ENCODE results near the gene NUP62.
A peak's percentile ranks its signal among the peaks of the same experiment; 100 is the strongest.

DNA sequence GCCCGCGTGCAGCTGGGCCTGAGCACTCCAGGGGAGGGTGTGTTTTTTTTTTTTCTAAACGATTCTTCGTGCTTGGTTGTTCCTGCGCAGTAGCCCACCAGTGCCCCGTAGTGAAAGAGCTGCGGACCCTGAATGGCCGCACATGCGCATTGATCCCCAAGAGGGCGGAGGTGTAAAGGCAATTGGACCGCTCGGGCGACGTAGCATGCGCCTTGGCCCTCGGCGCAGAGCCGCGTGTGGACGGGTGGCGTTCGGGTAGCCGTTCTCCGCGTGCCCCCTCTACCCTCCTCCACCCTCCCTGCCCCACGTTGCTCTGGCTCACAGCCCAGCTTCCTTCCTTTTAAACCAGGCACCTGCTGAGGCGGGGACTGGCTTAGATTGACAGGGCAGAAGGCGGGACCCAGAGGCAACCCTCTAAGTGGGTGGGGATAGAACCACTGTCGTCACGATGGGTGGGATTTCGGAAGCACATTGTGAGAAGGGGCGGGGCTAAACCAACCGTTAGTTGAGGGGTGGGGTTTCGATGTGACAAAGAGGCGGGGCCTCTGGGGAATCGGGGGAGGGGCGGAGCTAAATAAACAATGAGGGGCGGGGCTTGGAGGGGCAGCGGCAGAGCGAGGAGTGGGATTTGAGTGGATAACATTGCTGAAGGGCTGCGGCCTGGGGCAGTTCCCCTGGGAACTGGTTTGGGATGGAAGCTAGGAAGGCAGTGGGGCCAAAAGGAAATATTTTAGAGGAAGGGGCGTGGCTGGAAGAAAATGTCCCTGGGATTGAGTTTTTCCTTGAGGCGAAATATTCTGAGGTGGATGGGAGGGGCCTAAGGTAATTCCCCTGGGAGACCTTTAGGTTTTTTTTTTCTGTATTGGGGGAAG lies 543 bp upstream of the NUP62 start:
- TF ChIP-seq TCF7L2 (IDR thresholded peaks at IDR 0.05; ENCODE audit: borderline replicate concordance, extremely low read depth, insufficient read depth, insufficient read length): peak; percentile 33
- TF ChIP-seq, protein P1, sequence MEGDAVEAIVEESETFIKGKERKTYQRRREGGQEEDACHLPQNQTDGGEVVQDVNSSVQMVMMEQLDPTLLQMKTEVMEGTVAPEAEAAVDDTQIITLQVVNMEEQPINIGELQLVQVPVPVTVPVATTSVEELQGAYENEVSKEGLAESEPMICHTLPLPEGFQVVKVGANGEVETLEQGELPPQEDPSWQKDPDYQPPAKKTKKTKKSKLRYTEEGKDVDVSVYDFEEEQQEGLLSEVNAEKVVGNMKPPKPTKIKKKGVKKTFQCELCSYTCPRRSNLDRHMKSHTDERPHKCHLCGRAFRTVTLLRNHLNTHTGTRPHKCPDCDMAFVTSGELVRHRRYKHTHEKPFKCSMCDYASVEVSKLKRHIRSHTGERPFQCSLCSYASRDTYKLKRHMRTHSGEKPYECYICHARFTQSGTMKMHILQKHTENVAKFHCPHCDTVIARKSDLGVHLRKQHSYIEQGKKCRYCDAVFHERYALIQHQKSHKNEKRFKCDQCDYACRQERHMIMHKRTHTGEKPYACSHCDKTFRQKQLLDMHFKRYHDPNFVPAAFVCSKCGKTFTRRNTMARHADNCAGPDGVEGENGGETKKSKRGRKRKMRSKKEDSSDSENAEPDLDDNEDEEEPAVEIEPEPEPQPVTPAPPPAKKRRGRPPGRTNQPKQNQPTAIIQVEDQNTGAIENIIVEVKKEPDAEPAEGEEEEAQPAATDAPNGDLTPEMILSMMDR (IDR thresholded peaks at IDR 0.05 in 2 of 3, conservative IDR thresholded peaks at IDR 0.05 in 1 of 3; ENCODE audit: borderline replicate concordance in 1 of 3, insufficient read depth in 1 of 3, low read depth in 2 of 3, low read length in 2 of 3): no peak
- peak; percentile 90; the same call in 1 of the 2 replicates for TF ChIP-seq MAX (IDR thresholded peaks at IDR 0.05)
- peak; percentile 77 for TF ChIP-seq POLR2A (IDR thresholded peaks at IDR 0.05; ENCODE audit: borderline replicate concordance, extremely low read depth, insufficient read depth, insufficient read length)
- no peak for TF ChIP-seq ATF3 (IDR thresholded peaks at IDR 0.05)
- TF ChIP-seq YY1 (IDR thresholded peaks at IDR 0.05; ENCODE audit: extremely low read depth, insufficient replicate concordance, low read depth, low read length): peak; percentile 30
- TF ChIP-seq, protein P2, sequence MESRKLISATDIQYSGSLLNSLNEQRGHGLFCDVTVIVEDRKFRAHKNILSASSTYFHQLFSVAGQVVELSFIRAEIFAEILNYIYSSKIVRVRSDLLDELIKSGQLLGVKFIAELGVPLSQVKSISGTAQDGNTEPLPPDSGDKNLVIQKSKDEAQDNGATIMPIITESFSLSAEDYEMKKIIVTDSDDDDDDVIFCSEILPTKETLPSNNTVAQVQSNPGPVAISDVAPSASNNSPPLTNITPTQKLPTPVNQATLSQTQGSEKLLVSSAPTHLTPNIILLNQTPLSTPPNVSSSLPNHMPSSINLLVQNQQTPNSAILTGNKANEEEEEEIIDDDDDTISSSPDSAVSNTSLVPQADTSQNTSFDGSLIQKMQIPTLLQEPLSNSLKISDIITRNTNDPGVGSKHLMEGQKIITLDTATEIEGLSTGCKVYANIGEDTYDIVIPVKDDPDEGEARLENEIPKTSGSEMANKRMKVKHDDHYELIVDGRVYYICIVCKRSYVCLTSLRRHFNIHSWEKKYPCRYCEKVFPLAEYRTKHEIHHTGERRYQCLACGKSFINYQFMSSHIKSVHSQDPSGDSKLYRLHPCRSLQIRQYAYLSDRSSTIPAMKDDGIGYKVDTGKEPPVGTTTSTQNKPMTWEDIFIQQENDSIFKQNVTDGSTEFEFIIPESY (IDR thresholded peaks at IDR 0.05; ENCODE audit: extremely low read depth, insufficient replicate concordance, low read length): no peak
- peak; percentile 76 for TF ChIP-seq SP1 (IDR thresholded peaks at IDR 0.05; ENCODE audit: low read depth)
- no peak for TF ChIP-seq EZH2 (IDR thresholded peaks at IDR 0.05)
- no peak for TF ChIP-seq CBX3 (IDR thresholded peaks at IDR 0.05; ENCODE audit: low read depth)
- TF ChIP-seq FOSL1 (IDR thresholded peaks at IDR 0.05; ENCODE audit: low read depth): no peak
- TF ChIP-seq EGR1 (IDR thresholded peaks at IDR 0.05; ENCODE audit: low read depth): no peak
- no peak for TF ChIP-seq REST (IDR thresholded peaks at IDR 0.05; ENCODE audit: low read depth)
